Endothelial cell of umbilical vein (primary cell): ENCODE results near the gene CASKIN1. TPM values are rescaled to one million over a fixed set of nuclear protein-coding genes. Genes with fewer than 3 reads are reported as not detected.

Source experiments
- BruUV-seq: library from RNA; stranded (reverse); fragments of 400-500 nt; replicated peaks from 2 replicates; lab custom pipeline; 2021; lab: Mats Ljungman, UMichigan
- CTCF ChIA-PET: fragments of 300-600, 350-600 bp; sonication (Branson Sonifier 250); formaldehyde crosslinking; loops from one replicate; lab custom pipeline; 2021; ENCODE audit warnings: antibody characterized with exemption, inconsistent platforms; lab: Charles Lee
- POLR2A ChIA-PET: fragments of 300-600, 350-600 bp; sonication (Branson Sonifier 250); formaldehyde crosslinking; loops from one replicate; lab custom pipeline; 2021; ENCODE audit warnings: antibody characterized with exemption, inconsistent platforms; lab: Charles Lee
- DNase-seq: peaks from one replicate; pipeline ENCODE4 v3.0.0-alpha.2; 2011; ENCODE audit warnings: low read depth, low spot score
- FAIRE-seq: peaks from 2 replicates; lab custom pipeline; 2011; peaks lifted over from hg19 to GRCh38; lab: Jason Lieb, UNC
- H2AFZ ChIP-seq: 2 replicates; pipeline ENCODE4 v1.6.0; 2012; ENCODE audit warnings: low read depth, low read length, control low read depth, inconsistent platforms
- H3K27ac ChIP-seq: 2 replicates; pipeline ENCODE4 v1.5.1; 2011; ENCODE audit warnings: low read depth, mild to moderate bottlenecking, control low read depth, low read length, moderate library complexity; ENCODE audit not compliant: insufficient read depth
- H3K27me3 ChIP-seq, 2 experiments: 2 replicates each; pipeline versions ENCODE4 v1.6.0 to v1.6.1; 2011; ENCODE audit warnings: low read length in 2 of 2, mixed read lengths in 1 of 2; ENCODE audit not compliant: control insufficient read depth in 2 of 2, insufficient read depth in 2 of 2
- H3K36me3 ChIP-seq, 2 experiments: 2 replicates in 1 of 2; 3 replicates in 1 of 2; pipeline ENCODE4 v1.5.1; 2011; ENCODE audit warnings: low read length in 2 of 2, mild to moderate bottlenecking in 1 of 2, moderate library complexity in 1 of 2; ENCODE audit not compliant: control insufficient read depth in 2 of 2, insufficient read depth in 2 of 2; ENCODE audit errors: extremely low read depth in 1 of 2
- H3K4me1 ChIP-seq: 3 replicates; pipeline ENCODE4 v1.5.1; 2011; ENCODE audit warnings: mild to moderate bottlenecking, low read length; ENCODE audit not compliant: control insufficient read depth, insufficient read depth; ENCODE audit errors: extremely low read depth
- H3K4me2 ChIP-seq: 2 replicates; pipeline ENCODE4 v1.6.1; 2011; ENCODE audit warnings: low read length, control low read depth, mixed read lengths; ENCODE audit not compliant: insufficient read depth
- H3K4me3 ChIP-seq, 3 experiments: fragments of 200-600 bp in 1 of 3; sonication (generic), shearing (Covaris generic) in 1 of 3; replicated peaks in 1 of 3; 2 replicates each; pipeline ENCODE4 v1.5.1; 2011 to 2016; ENCODE audit warnings: control low read depth in 3 of 3, low read length in 3 of 3, mild to moderate bottlenecking in 2 of 3, inconsistent platforms in 1 of 3, low read depth in 1 of 3, moderate library complexity in 1 of 3; ENCODE audit not compliant: insufficient read depth in 1 of 3
- H3K79me2 ChIP-seq: 2 replicates; pipeline ENCODE4 v1.6.0; 2012; ENCODE audit warnings: low read length, inconsistent platforms; ENCODE audit not compliant: control insufficient read depth, insufficient read depth
- H3K9ac ChIP-seq: replicated peaks from 2 replicates; pipeline ENCODE3; 2011; ENCODE audit warnings: low read length, control low read depth; ENCODE audit not compliant: insufficient read depth; ENCODE audit errors: extremely low read depth
- H3K9me1 ChIP-seq: replicated peaks from 3 replicates; pipeline ENCODE4 v1.6.0; 2011; ENCODE audit warnings: mild to moderate bottlenecking, low read length; ENCODE audit not compliant: control insufficient read depth, insufficient read depth; ENCODE audit errors: extremely low read depth
- H3K9me3 ChIP-seq: replicated peaks from 2 replicates; pipeline ENCODE4 v1.5.1; 2012; ENCODE audit warnings: low read length, inconsistent platforms; ENCODE audit not compliant: control insufficient read depth, insufficient read depth
- H4K20me1 ChIP-seq: replicated peaks from 2 replicates; pipeline ENCODE3; 2011; ENCODE audit warnings: mild to moderate bottlenecking, low read length; ENCODE audit not compliant: control insufficient read depth, insufficient read depth; ENCODE audit errors: extremely low read depth
- CTCF ChIP-seq, 2 donors: IDR thresholded peaks; 1 replicate in 1 of 2; 2 replicates in 1 of 2; pipeline ENCODE4 v1.5.1; 2011; ENCODE audit warnings: low read length in 2 of 2, mild to moderate bottlenecking in 2 of 2, moderate library complexity in 2 of 2, control low read depth in 1 of 2, inconsistent platforms in 1 of 2, low read depth in 1 of 2; ENCODE audit not compliant: insufficient read depth in 1 of 2; ENCODE audit errors: extremely low read depth in 1 of 2
- EZH2 ChIP-seq: IDR thresholded peaks from 2 replicates; pipeline ENCODE4 v1.6.1; 2012; ENCODE audit warnings: borderline replicate concordance, low read depth, mild to moderate bottlenecking, moderate library complexity, low read length, inconsistent platforms; ENCODE audit not compliant: severe bottlenecking
- FOS ChIP-seq: IDR thresholded peaks from 2 replicates; pipeline ENCODE4 v1.6.1; 2011; ENCODE audit warnings: mild to moderate bottlenecking, low read length, moderate library complexity, borderline replicate concordance; ENCODE audit not compliant: insufficient read depth
- GATA2 ChIP-seq: IDR thresholded peaks from 2 replicates; pipeline ENCODE4 v1.7.0; 2011; ENCODE audit warnings: low read depth, mild to moderate bottlenecking, moderate library complexity, mixed read lengths, low read length; ENCODE audit not compliant: insufficient read length, insufficient read depth
- JUN ChIP-seq: IDR thresholded peaks from 2 replicates; pipeline ENCODE4 v1.6.1; 2011; ENCODE audit warnings: borderline replicate concordance, low read depth; ENCODE audit not compliant: insufficient read length, insufficient read depth
- MAX ChIP-seq: IDR thresholded peaks from 2 replicates; pipeline ENCODE4 v1.6.1; 2011; ENCODE audit not compliant: insufficient read depth, insufficient read length
- MYC ChIP-seq: IDR thresholded peaks from one replicate; pipeline ENCODE4 v1.6.1; 2011; ENCODE audit warnings: mild to moderate bottlenecking, low read depth, low read length
- POLR2A ChIP-seq: IDR thresholded peaks from 2 replicates; pipeline ENCODE4 v1.6.1; 2012; ENCODE audit warnings: low read depth, mild to moderate bottlenecking, control low read depth, low read length
- POLR2AphosphoS5 ChIP-seq: IDR thresholded peaks from 2 replicates; pipeline ENCODE4 v1.6.1; 2012; ENCODE audit warnings: low read depth, mild to moderate bottlenecking, control low read depth, low read length, moderate library complexity; ENCODE audit not compliant: insufficient read depth
- dilution Hi-C: fragments of 300-500 bp; cut with MboI; formaldehyde crosslinking; loops from one replicate; pipeline ENCODE4 v1.15.0; 2019; ENCODE audit warnings: low sequenced_read_pairs; ENCODE audit not compliant: extremely low pct_ligation_motif_present
- intact Hi-C: fragments of 100-400 bp; cut with micrococcal nuclease; formaldehyde crosslinking; loops from one replicate; pipeline ENCODE4 v1.10.0; 2022
- polyA plus RNA-seq, 4 experiments: library from polyadenylated mRNA; depleted of rRNA in 3 of 4; stranded (reverse) in 3 of 4; unstranded in 1 of 4; fragments of >200 nt; gene quantifications; 2 replicates each; pipeline versions ENCODE4 v1.2.1 to v1.2.3, GENCODE V29; 2011 to 2012; ENCODE audit warnings: missing spikeins in 1 of 4
- total RNA-seq: library from RNA; stranded (reverse); gene quantifications from 2 replicates; pipeline ENCODE4 v1.2.3, GENCODE V29; 2021

Gene CASKIN1
- total and polyA plus RNA-seq, 2 donors (not counting 3 experiments of a cell fraction or from before 2014, with no cell fraction given): 0.11 to 0.58 TPM

- ChIA-PET CTCF (interaction anchor here (1.2 to 2.4 kb wide), 3 partner anchors 13 to 263 kb away, joined by 6 to 11 read pairs (median 6); partner anchors contain the start of gene ECI1), POLR2A (no interaction called here)
- intact Hi-C loops (no loop called here), dilution Hi-C loops (no loop called here)
- H3K79me2 ChIP-seq: no peaks in the 10 kb centered on the region
- H3K4me1 ChIP-seq: peaks cover 10% of the 10 kb centered on the region
- H3K9ac ChIP-seq: no peak overlapping the region
- H2AFZ ChIP-seq: no peak overlapping the region
- FAIRE-seq: no peak
- no peak overlapping the region for H3K4me3 ChIP-seq
- TF ChIP-seq EZH2: no peak
- no peak for TF ChIP-seq CTCF (IDR thresholded peaks at IDR 0.05; ENCODE audit: extremely low read depth in 1 of 2, insufficient read depth in 1 of 2, low read depth in 1 of 2, low read length in 2 of 2)
- TF ChIP-seq FOS: no peak
- no peak for TF ChIP-seq MYC
- no peak for TF ChIP-seq POLR2A
- no peak for TF ChIP-seq POLR2AphosphoS5
- no peak for TF ChIP-seq GATA2
- no peak for TF ChIP-seq JUN
- TF ChIP-seq MAX: no peak
- no peak overlapping the region for H3K27ac ChIP-seq
- no peak overlapping the region for H3K4me2 ChIP-seq
- no peaks in the 10 kb centered on the region for H3K9me1 ChIP-seq
- H4K20me1 ChIP-seq: no peaks in the 10 kb centered on the region
- DNase-seq: no peak
- H3K9me3 ChIP-seq: no peaks in the 10 kb centered on the region
- no TSS peak for BruUV-seq
- peaks cover 5 to 25% of the 10 kb centered on the region in 2 experiments for H3K36me3 ChIP-seq
- H3K27me3 ChIP-seq: peaks cover 5 to 18% of the 10 kb centered on the region in 2 experiments
Observed at GRCh38 chr16:2238150-2238837, 41.9 kb upstream of the CASKIN1 start.
